Measurements from ENCODE around the gene NRCAM.
"Not testable (repeated sequence)": the region's sequence is repeated elsewhere in the genome, so short reads cannot be mapped to it uniquely, and the experiment has no call there.

The NRCAM gene

GRCh38 chr7:108455998-108456677, at the start of gene NRCAM:
NRCAM (minus strand) TSS chr7:108456436; CDS start chr7:108240064, 216,372 bp downstream.
- ChIA-PET POLR2A (ENCODE audit: low non-redundant PET) (no interaction called here), CTCF (interaction anchor here (1.1 kb wide), 1 partner anchor 21 kb away, joined by 3 read pairs; no protein-coding TSS in a partner anchor)
- no peak within 1 kb of the TSS for H3K27ac ChIP-seq
- TF ChIP-seq CTCF (conservative IDR thresholded peaks at IDR 0.05; ENCODE audit: low read depth) = no peak
- peak; percentile 12 for DNase-seq (ENCODE audit: low spot score)

DNA sequence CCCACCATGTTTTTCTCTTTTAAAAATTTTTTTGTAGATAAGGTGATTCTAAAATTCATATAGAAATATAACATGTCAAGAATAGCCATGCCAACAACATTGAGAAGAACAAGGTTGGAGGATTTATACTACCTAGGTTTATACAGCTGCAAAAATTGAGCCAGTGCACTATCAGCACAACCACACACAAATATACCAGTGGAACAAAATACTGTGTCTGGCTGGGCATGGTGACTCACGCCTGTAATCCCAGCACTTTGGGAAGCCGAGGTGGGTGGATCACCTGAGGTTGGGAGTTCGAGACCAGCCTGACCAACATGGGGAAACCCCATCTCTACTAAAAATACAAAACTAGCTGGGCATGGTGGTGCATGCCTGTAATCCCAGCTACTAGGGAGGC, 48.3 kb upstream of the NRCAM start:
- DNase-seq (ENCODE audit: low spot score); H3K27ac ChIP-seq; CTCF ChIA-PET; POLR2A ChIA-PET (ENCODE audit: low non-redundant PET): not testable (repeated sequence)

- DNase-seq (ENCODE audit: low spot score) = no peak
- CTCF ChIA-PET = interaction anchor here (0.7 kb wide), 1 partner anchor 537 kb away, joined by 3 read pairs; no protein-coding TSS in a partner anchor
- POLR2A ChIA-PET (ENCODE audit: low non-redundant PET) = no interaction called here
- no peak for TF ChIP-seq CTCF (conservative IDR thresholded peaks at IDR 0.05; ENCODE audit: low read depth)
- H3K27ac ChIP-seq = no peak overlapping the region
Measured at GRCh38 chr7:108503112-108504026, 47.1 kb upstream of the NRCAM start.

DNA sequence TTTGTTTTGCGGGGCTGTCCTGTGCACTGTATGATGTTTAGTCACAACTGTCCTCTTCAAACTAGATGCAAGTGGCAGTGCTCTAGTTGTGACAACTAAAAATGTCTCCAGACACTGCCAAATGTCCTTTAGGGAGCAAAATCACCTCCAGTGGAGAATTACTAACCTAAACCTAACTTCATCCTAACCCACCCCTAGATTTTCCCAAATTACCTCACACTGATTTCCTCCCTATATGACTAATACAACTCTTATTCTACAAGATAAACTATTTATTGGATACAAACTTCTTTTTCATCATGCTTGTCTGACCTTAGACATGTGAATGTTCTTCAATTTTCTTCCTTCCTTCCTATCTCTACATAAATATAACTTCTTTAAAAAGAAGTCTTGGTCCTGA, 43.3 kb upstream of the NRCAM start:
- CTCF ChIA-PET = no interaction called here
- POLR2A ChIA-PET (ENCODE audit: low non-redundant PET) = no interaction called here

DNA sequence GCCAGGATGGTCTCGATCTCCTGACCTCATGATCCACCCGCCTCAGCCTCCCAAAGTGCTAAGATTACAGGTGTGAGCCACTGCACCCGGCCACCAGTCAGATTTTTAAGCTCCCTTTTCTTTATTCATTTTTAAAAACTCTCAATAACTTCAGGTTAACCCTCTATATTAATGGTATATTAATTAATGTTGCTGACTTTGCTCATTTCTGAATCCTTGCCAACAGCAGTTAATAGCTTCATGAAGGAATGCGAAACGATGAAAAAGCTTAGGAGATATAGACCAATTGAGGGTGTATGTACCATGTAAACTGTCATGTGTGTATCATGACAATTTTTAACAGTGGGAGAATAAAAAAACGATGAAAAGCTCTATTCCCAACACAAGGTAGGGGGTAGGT, 42.2 kb upstream of the NRCAM start:
- DNase-seq (ENCODE audit: low spot score) = no peak
- ChIA-PET POLR2A (ENCODE audit: low non-redundant PET) (no interaction called here), CTCF (interaction anchor here (0.6 kb wide), 1 partner anchor 317 kb away, joined by 4 read pairs; no protein-coding TSS in a partner anchor)
- TF ChIP-seq CTCF (conservative IDR thresholded peaks at IDR 0.05; ENCODE audit: low read depth) = no peak
- no peak overlapping the region for H3K27ac ChIP-seq

More for the DNA sequence above, 43.3 kb upstream of the NRCAM start:
- no peak for DNase-seq (ENCODE audit: low spot score)
- H3K27ac ChIP-seq = no peak overlapping the region
- no peak for TF ChIP-seq CTCF (conservative IDR thresholded peaks at IDR 0.05; ENCODE audit: low read depth)

GRCh38 chr7:108497082-108497725, 41.0 kb upstream of the NRCAM start:
- POLR2A ChIA-PET (ENCODE audit: low non-redundant PET) = no interaction called here
- no peak overlapping the region for H3K27ac ChIP-seq
- peak; percentile 93 for TF ChIP-seq CTCF (conservative IDR thresholded peaks at IDR 0.05; ENCODE audit: low read depth)
- CTCF ChIA-PET = interaction anchor here (0.5 to 1.7 kb wide), 14 partner anchors 10 to 1390 kb away, joined by 3 to 9 read pairs (median 4); no protein-coding TSS in a partner anchor
- DNase-seq (ENCODE audit: low spot score) = peak; percentile 50

Measured in RWPE1 (cell line).